ENCODE data around the gene HERPUD1. TPM values are rescaled to one million over a fixed set of nuclear protein-coding genes. Genes with fewer than 3 reads are reported as not detected.
"Not testable (repeated sequence)": the region's sequence is repeated elsewhere in the genome, so short reads cannot be mapped to it uniquely, and the experiment has no call there.

The HERPUD1 gene
- total and polyA plus RNA-seq, 2 of the 8 experiments (the other 6 are each of a cell fraction or from before 2014, with no cell fraction given), result 23.3 to 34.7 TPM

GRCh38 chr16:56973899-56974298 is 42.0 kb downstream of the HERPUD1 start:
- H3K79me1 ChIP-seq (ENCODE audit: low read depth, low read length); H3K18ac ChIP-seq (ENCODE audit: extremely low read depth, low read length); H4K8ac ChIP-seq (ENCODE audit: extremely low read depth, insufficient read depth, low read length); H3K56ac ChIP-seq (replicated peaks; ENCODE audit: insufficient read length, low read depth, low read length); H3K79me2 ChIP-seq (ENCODE audit: control insufficient read depth in 1 of 2, insufficient read depth in 2 of 2, low read length in 2 of 2); FAIRE-seq; H2BK15ac ChIP-seq (ENCODE audit: low read length); H3K4me2 ChIP-seq (ENCODE audit: insufficient read depth in 1 of 2, low read depth in 2 of 2, low read length in 2 of 2); H3K9ac ChIP-seq (replicated peaks in 1 of 4; ENCODE audit: extremely low read depth in 1 of 4, low read depth in 3 of 4, low read length in 3 of 4); H3K27me3 ChIP-seq (replicated peaks in 1 of 4; ENCODE audit: control insufficient read depth in 3 of 4, extremely low read depth in 1 of 4, insufficient read depth in 3 of 4, low read length in 3 of 4); H3K14ac ChIP-seq (ENCODE audit: insufficient read length); H3K23me2 ChIP-seq (ENCODE audit: low read depth, low read length); H3K27ac ChIP-seq (ENCODE audit: low read depth, low read length); H2BK120ac ChIP-seq (replicated peaks; ENCODE audit: low read depth, low read length); H3K4ac ChIP-seq (replicated peaks; ENCODE audit: insufficient read length, low read depth, low read length); H3K23ac ChIP-seq (ENCODE audit: insufficient read length); H2BK12ac ChIP-seq (ENCODE audit: low read depth, low read length); DNase-seq (ENCODE audit: low read depth in 1 of 2, low spot score in 2 of 2); H3K36me3 ChIP-seq (ENCODE audit: control insufficient read depth in 2 of 4, insufficient read depth in 4 of 4, low read length in 3 of 4); H4K91ac ChIP-seq (replicated peaks; ENCODE audit: insufficient read length, low read length); POLR2A ChIA-PET (ENCODE audit: partially characterized antibody); H3K4me1 ChIP-seq (replicated peaks in 1 of 4; ENCODE audit: control insufficient read depth in 3 of 4, insufficient read depth in 4 of 4, low read length in 3 of 4); H2BK5ac ChIP-seq (ENCODE audit: low read depth, low read length); H4K20me1 ChIP-seq (replicated peaks in 1 of 2; ENCODE audit: control insufficient read depth in 1 of 2, insufficient read depth in 2 of 2, low read length in 2 of 2); H2BK20ac ChIP-seq (ENCODE audit: low read length); H4K5ac ChIP-seq (ENCODE audit: insufficient read length, low read depth, low read length); H3K9me3 ChIP-seq (ENCODE audit: insufficient read depth in 2 of 2, low read depth in 1 of 2, low read length in 1 of 2); H2AFZ ChIP-seq (ENCODE audit: low read length); H2AK5ac ChIP-seq (ENCODE audit: low read depth, low read length); H3K4me3 ChIP-seq (ENCODE audit: extremely low read depth in 1 of 4, insufficient read depth in 2 of 4, low read depth in 3 of 4, low read length in 4 of 4): not testable (repeated sequence)
- CTCF ChIA-PET (ENCODE audit: partially characterized antibody), result interaction anchor here (0.9 to 5.7 kb wide), 2 partner anchors 8 to 85 kb away, joined by 3 to 48 read pairs; no protein-coding TSS in a partner anchor
- WGBS, 2 experiments (ENCODE audit: extremely low coverage in 1 of 2, insufficient coverage in 1 of 2, insufficient read length in 1 of 2, insufficient replicate concordance in 2 of 2, low coverage in 1 of 2, low lambda C conversion rate in 2 of 2, missing lambda C conversion rate in 1 of 2), result 86% methylated on average over 7 of the region's 7 CpGs; no CpG with 5 or more reads in 1 of the 2 experiments
